ENCODE measurements around the gene ZBTB33. TPM values are rescaled to one million over a fixed set of nuclear protein-coding genes. Genes with fewer than 3 reads are reported as not detected.

ZBTB33 gene
- total and polyA plus RNA-seq, 2 of the 13 experiments (the other 11 are each of a cell fraction or from before 2014, with no cell fraction given) = 6.5 to 20.2 TPM

DNA sequence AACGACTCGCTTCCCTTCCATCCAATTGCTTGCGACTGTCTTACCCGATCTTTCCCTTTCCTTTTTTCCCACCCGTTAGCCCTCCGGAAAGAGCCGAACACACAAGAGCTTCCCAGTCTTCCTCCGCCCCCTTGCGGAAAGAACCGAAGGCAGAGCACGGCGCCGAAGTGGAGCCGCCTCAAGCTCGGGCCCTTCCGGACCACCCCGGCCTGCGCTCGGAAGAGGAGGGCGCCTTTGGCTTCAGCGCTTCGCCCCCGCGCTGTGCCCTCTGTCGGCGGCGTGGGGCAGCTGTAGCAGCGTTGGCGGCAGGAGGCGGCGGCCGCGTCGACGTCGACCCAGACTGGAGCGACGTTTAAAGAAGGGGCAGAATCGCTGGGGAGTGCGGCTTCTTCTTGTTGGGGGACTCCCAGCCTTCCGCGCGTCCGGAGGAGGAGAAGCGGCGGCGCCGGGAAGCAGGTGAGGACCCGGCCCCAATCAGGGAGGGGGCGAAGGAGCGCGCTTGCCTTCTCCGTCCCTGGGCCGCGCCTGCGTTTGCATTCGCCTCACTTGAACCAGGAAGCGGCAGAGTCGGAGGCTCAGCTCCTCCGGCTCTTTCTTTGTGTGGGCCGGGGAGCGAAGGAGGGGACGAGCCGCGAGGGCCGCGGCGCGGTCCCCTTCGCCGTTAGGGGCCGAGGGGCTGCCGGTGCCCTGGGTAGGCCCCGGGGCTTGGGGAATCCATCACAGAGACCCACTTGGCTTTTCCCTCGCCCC, at the start of gene ZBTB33 (continued):
- no peak for TF ChIP-seq IKZF4 (CRISPR knock-in tag; IDR thresholded peaks at IDR 0.05; ENCODE audit: borderline replicate concordance, low read depth, not compliant biosample characterization)
- no peak for TF ChIP-seq ARNTL (CRISPR knock-in tag; IDR thresholded peaks at IDR 0.05)
- no peak for TF ChIP-seq ZBTB21 (CRISPR knock-in tag; IDR thresholded peaks at IDR 0.05)
- no peak for TF ChIP-seq JUNB (CRISPR knock-in tag; IDR thresholded peaks at IDR 0.05; ENCODE audit: borderline replicate concordance)
- no peak for TF ChIP-seq NFE2L1 (CRISPR knock-in tag; IDR thresholded peaks at IDR 0.05; ENCODE audit: borderline replicate concordance)
- no peak for TF ChIP-seq BCL6 (CRISPR knock-in tag; IDR thresholded peaks at IDR 0.05)
- no peak for TF ChIP-seq HOXD1 (CRISPR knock-in tag; IDR thresholded peaks at IDR 0.05)
- TF ChIP-seq HNRNPLL (IDR thresholded peaks at IDR 0.05; ENCODE audit: low read depth, low read length, poor library complexity, severe bottlenecking) = peak; percentile 68
- TF ChIP-seq PREB (CRISPR knock-in tag; IDR thresholded peaks at IDR 0.05) = no peak
- TF ChIP-seq FOXA3 (CRISPR knock-in tag; IDR thresholded peaks at IDR 0.05) = no peak
- TF ChIP-seq ZSCAN29 (CRISPR knock-in tag; conservative IDR thresholded peaks at IDR 0.05) = no peak
- no peak for TF ChIP-seq ZSCAN22 (CRISPR knock-in tag; IDR thresholded peaks at IDR 0.05)
- TF ChIP-seq ZNF512 (CRISPR knock-in tag; IDR thresholded peaks at IDR 0.05) = no peak
- TF ChIP-seq MAFK (conservative IDR thresholded peaks at IDR 0.05 in 1 of 2, IDR thresholded peaks at IDR 0.05 in 1 of 2; ENCODE audit: low read length in 2 of 2) = no peak
- TF ChIP-seq HNF4A (CRISPR knock-in tag; IDR thresholded peaks at IDR 0.05) = 0 out of 2 replicates have a peak, but pooled peaks have one; percentile 9
- no peak for TF ChIP-seq ZNF280B (CRISPR knock-in tag; IDR thresholded peaks at IDR 0.05; ENCODE audit: borderline replicate concordance)
- no peak for TF ChIP-seq KDM5A (IDR thresholded peaks at IDR 0.05; ENCODE audit: borderline replicate concordance, low read length)
- TF ChIP-seq TMF1 (CRISPR knock-in tag; IDR thresholded peaks at IDR 0.05; ENCODE audit: low read depth) = no peak
- TF ChIP-seq ISX (CRISPR knock-in tag; conservative IDR thresholded peaks at IDR 0.05) = no peak
- peak; percentile 66 for TF ChIP-seq RXRA (CRISPR knock-in tag; IDR thresholded peaks at IDR 0.05)
- no peak for TF ChIP-seq ZNF10 (CRISPR knock-in tag; IDR thresholded peaks at IDR 0.05; ENCODE audit: borderline replicate concordance, low read depth)
- peak; percentile 65; the same call in 1 of the 2 replicates for TF ChIP-seq ZBTB43 (CRISPR knock-in tag; conservative IDR thresholded peaks at IDR 0.05)
- TF ChIP-seq ZNF670 (CRISPR knock-in tag; IDR thresholded peaks at IDR 0.05; ENCODE audit: borderline replicate concordance) = peak; percentile 53; the same call in 1 of the 2 replicates

Data from HepG2 (cell line).